ENCODE measurements around the gene PRKG1.
"Not testable (repeated sequence)": the region's sequence is repeated elsewhere in the genome, so short reads cannot be mapped to it uniquely, and the experiment has no call there.

The PRKG1 gene

GRCh38 chr10:51656503-51656902 lies 582.2 kb downstream of the PRKG1 start:
- no peak for DNase-seq (ENCODE audit: low read depth)

DNA sequence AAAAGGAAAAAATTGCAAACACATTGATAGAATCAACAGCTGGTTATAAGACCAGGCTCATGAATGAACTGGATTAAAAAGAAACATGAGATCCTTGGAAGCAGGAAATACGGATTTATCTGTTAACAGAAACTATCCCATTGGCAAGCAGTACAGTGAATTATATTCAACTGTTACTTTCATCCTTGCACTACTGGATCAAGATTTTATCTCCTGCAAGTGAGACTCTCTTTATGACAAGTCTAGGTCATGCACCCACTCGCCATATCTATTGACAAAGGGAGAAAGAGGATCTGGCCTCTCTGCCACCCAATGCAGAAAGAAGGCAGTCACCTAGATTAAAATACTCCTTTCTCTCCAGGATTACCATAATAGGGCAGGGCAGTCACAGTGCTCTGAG lies 583.7 kb downstream of the PRKG1 start:
- no peak for DNase-seq (ENCODE audit: low read depth)

DNA sequence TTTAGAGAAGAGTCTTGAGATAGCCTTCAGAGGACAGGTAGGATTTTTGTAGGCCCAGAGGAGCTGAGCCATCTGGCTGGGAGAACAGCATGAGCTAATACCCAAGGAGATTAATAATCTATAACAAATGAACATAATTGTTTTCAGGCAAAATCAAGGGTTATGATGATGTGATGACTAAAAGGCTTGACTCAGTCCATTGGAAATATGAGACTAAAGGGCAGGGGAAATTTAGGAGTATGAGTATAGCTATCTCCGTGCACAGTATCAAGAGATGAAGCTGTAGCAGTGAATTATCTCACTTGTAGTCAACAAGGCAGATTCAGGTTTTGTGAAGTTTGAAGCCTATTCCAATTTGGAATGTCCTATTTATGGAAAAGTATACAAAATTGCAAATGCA lies 585.1 kb downstream of the PRKG1 start:
- no peak for DNase-seq (ENCODE audit: low read depth)

GRCh38 chr10:51663086-51663485 lies 588.8 kb downstream of the PRKG1 start:
- DNase-seq (ENCODE audit: low read depth), result no peak

DNA sequence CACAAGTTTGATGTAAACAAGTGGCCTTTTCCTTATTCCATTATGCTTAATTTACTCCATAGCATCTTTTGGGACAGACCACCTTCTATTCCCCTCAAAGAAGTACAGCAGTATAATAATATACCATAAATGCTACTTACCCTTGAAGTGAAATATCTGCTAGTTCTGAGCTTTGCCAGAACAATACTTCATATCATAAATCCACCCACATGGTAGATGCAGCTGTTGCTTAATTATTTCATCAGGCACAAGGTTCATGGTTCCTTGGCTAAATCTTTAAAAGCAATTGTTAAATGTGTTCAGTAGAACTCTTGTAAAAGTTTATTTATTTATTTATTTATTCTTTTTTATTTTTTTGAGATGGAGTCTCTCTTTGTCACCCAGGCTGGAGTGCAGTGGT lies 592.2 kb downstream of the PRKG1 start:
- DNase-seq (ENCODE audit: low read depth), result no peak

GRCh38 chr10:51667678-51668335 lies 593.5 kb downstream of the PRKG1 start:
- peak; percentile 12 for DNase-seq (ENCODE audit: low read depth)

DNA sequence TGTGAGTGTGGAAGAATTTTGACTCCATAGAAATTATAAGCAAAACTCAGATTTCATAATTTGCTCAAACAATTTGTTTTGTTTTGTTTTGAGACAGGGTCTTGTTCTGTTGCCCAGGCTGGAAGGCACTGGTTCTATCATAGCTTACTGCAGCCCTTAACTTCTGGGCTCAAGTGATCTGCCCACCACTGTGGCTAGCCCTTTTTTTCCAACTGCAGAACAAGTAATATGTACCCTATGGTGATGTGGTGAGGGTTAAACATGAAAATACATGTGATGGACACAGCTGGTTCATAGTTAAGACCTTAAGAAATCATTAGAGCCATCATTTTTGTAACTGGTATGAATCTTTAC lies 594.0 kb downstream of the PRKG1 start:
- no peak for DNase-seq (ENCODE audit: low read depth)

DNA sequence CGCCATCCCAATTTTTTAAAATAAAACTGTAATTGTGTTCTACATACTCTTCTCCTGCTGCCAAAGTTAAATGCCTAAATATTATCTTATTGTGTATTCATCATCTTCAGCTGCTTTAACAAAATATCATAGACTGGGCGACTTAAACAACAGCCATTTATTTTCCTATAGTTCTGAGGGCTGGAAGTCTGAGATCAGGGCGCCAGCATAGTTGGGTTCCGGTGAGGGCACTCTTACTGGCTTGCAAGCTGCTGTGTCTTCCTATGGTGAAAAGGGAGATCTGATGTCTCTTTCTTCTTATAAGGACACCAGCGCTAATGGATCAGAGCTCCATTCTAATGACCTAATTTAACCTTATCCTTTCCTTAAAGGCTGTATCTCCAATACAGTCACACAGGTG lies 594.8 kb downstream of the PRKG1 start:
- no peak for DNase-seq (ENCODE audit: low read depth)

- DNase-seq (ENCODE audit: low read depth), result no peak
Measured at GRCh38 chr10:51672039-51672535, 597.8 kb downstream of the PRKG1 start.

DNA sequence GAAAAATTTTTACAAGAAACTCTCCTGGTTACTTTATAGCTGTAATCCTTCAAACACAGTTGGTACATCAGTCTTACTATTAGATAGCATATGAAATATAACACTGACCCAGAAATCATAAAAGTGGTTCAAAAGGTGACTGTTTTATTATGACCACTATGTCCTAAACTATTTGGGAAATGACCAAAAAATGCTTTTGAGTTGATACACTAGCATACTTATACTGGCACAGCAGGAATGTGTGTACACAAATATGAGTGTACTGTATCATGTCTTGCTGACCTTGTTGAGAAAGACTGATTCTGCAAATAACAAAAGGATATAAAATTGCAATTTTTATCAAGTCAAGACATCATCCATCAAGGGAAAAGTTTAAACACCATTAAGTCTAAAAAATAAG lies 600.8 kb downstream of the PRKG1 start:
- DNase-seq (ENCODE audit: low read depth), result peak; percentile 19

GRCh38 chr10:51679841-51680240 lies 605.6 kb downstream of the PRKG1 start:
- no peak for DNase-seq (ENCODE audit: low read depth)

DNA sequence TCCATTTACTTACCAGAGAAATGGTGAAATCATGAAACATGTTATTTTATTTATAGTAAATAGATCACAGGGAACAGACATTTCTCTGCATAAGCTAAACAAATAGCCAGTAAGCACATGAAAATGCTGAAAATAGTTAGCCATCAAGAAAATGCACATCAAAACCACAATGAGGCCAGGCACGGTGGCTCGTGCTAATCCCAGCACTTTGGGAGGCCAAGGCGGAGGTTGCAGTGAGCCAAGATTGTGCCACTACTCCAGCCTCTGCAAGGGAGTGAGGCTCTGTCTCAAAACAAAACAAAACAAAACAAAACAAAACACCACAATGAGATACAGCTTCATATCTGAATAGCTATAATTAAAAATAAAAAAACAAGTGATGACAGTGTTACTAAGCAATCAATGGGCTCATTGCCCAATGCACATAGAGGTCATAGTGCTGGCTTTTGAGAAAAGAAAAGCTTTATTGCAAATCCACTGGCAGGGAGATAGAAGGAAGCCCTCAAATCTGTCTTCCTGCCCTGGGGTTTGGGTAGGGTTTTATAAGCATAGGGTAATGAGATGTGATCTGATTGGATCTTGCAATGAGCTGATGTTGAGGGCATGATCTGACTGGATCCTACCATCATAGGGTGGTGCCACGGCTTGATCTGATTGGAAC lies 608.9 kb downstream of the PRKG1 start:
- peak; percentile 26 for DNase-seq (ENCODE audit: low read depth)

DNA sequence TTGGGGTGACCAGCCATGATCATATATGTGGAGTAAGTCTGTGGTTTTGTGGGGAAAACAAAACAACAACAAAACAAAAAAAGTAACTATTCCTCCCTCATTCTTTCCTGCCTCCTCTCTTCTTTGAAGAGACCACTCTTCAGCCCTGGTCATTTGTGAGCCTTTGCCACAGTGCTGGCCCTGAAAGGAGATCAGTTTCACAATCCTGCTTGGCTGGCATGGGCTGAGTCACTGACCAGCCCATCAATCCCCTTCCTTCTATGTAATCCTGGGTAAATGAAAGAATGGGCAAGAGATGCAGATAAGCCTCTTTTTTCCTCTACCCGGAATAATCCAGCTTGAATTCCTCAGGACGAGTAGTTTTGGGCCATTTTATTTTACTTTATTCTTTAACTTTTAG lies 611.5 kb downstream of the PRKG1 start:
- no peak for DNase-seq (ENCODE audit: low read depth)

GRCh38 chr10:51687296-51687695 lies 613.0 kb downstream of the PRKG1 start:
- no peak for DNase-seq (ENCODE audit: low read depth)

DNA sequence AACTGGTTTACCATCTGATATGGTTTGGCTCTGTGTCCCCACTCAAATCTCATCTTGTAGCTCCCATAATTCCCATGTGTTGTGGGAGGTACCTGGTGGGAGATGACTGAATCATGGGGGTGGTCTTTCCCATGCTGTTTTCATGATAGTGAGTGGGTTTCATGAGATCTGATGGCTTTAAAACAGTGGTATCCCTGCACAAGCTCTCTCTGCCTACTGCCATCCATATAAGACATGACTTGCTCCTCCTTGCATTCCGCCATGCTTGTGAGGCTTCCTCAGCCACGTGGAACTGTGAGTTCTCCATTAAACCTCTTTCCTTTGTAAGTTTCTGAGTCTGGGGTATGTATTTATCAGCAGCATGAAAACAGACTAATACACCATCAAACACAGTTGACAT lies 614.5 kb downstream of the PRKG1 start:
- not testable (repeated sequence) for DNase-seq (ENCODE audit: low read depth)

DNA sequence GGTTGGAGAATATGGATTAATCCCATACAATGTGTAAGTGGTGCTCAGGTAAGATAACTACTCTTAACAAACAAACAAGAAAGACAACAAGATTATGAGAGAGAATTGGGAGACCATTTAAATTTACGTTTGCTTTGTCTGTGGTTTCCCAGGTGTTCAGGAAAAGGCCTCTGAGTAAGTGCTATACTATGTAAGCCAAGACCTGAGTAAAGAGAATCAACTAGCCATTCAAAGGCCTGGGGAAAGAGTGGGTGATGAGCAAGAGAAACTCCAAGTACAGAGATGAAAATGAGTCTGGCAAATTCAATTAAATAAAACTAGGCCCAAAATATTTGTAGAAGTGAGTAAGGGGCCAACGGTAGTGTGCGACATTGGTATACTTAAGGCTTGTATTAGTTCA lies 615.2 kb downstream of the PRKG1 start:
- DNase-seq (ENCODE audit: low read depth), result no peak

DNA sequence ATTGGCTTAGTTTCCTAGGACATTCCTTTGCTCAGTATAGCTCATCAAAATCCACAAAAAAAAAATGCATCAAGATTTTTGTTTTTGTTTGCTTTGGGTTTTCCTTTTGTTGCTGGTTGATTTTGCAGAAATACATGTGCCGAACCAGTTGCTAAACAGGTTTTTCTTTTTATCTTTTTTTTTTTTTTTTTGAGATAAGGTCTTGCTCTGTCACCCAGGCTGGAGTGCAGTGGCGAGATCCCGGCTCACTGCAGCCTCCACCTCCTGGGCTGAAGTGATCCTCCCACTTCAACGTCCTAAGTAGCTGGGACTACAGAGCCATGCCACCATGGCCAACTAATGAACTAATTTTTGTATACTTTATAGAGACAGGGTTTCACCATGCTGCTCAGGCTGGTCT lies 616.8 kb downstream of the PRKG1 start:
- no peak for DNase-seq (ENCODE audit: low read depth)

DNA sequence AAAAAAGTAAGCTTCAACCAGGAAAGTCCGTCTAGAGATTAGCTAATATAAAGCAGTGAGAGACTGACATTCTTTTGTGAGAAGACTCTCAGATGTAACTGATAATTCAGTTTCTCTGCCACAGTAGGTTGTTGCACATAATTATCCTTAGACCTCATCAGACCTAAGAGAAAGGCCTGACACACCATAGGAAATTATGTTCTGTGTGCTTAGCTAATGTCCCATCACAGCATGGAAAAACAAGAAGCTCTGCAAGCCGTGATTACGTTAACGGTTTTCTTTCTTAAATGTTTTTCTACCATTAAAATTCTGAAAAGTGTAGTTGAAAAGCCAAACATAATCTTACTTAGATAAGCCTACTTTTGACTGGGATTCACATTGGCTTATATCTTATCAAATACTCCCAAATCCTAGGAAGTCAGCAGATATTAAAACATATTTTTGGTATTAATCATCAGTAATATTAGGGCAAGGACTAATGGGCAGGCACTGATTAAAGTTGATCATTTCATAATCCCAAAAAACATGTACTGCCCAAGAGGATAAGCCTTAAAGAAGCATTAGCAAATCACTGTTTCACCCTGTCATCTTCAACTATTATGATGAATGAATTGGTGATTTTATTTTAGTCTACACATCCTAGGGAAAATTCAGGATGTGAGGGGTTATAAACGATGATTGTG lies 619.9 kb downstream of the PRKG1 start:
- no peak for DNase-seq (ENCODE audit: low read depth)

- no peak for DNase-seq (ENCODE audit: low read depth)
Measured at GRCh38 chr10:51696251-51696650, 622.0 kb downstream of the PRKG1 start.

DNA sequence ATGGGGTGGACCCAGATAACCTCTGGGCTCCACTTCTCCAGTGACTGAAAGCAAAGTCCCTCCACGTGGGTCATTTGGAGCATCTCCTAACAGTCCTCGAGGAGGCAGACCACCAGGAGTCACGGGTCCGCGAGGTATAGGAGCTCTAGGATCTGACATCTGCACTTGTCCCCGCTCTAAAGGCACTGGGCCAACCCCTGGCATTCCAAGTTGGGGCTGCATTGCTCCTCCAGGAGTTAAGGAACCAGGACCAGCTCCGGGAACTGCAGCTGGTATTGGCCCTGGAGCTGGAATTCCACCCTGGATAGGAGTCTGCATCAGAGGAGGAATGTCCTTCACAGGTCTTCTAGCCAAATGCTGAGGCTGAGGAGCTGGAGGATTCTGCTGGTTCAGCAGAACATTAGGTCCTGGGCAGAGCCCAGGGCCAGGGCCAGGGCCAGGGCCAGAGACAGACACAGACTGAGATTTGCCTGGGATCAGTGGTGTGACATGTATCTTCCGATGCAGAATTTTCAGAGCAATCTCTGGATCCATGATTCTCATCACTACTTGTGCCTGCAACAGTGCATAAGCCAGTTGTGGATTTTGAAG lies 624.3 kb downstream of the PRKG1 start:
- DNase-seq (ENCODE audit: low read depth), result no peak

GRCh38 chr10:51699145-51699474 lies 624.8 kb downstream of the PRKG1 start:
- no peak for DNase-seq (ENCODE audit: low read depth)

DNA sequence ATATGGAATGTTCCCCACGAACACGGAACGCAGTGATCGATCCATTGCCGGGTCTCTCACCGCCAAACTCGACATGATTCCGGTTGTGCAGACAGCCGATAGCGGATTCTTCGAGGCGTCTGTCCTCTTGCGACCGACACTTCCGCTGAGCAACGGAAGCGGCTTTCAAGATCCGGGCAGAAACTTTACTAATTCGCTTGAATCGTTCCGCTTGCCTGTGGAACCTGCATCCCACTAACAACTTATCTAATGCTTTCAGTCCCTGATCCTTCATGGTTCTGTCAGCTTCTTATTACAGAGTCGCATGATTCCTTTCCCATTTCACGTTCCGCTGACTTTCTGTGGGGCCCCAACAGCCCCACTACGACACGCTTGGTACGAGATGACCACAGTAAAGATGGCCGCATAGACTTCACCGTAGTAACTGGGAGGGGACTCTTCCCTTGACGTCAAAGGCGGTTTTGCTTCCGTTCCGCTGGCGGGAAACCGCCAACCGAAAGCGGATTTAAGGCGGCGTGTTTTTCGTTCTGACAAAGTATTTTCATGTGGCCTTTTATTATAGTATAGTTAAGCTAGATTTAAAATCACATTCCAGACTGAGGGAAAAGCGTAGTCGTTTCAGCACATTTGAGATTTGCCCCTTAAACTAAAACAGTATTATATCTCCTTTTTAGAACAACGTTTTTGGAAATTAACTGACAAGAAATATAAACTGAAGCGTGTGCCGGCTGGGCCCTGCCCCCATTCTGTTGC lies 625.4 kb downstream of the PRKG1 start, which contains the start of gene CSTF2T:
Gene CSTF2T, minus strand, starts transcription at position 121 of the 753 bp plus-strand sequence. Its CDS starts 46 bp downstream, at position 75.
- DNase-seq (ENCODE audit: low read depth), result peak; percentile 79

Data from HS-27A (cell line).